ENCODE measurements around the gene KIAA1958. TPM values are rescaled to one million over a fixed set of nuclear protein-coding genes. Genes with fewer than 3 reads are reported as not detected.

Gene KIAA1958
- total RNA-seq, 1 donor from 2014 or later = 2.0 TPM

GRCh38 chr9:112640311-112640710, 153.7 kb downstream of the KIAA1958 start:
- Histone ChIP-seq H3K27ac (no peak overlapping the region), H3K4me3 (no peak overlapping the region), H3K4me1 (no peaks in the 10 kb centered on the region), H3K27me3 (no peaks in the 10 kb centered on the region), H3K9me3 (peaks cover 6 to 16% of the 10 kb centered on the region in 2 donors), H3K36me3 (peaks cover 0 to 2% of the 10 kb centered on the region in 2 donors)
- intact Hi-C loops (cut with DNase I) = no loop called here
- DNase-seq (ENCODE audit: low spot score in 2 of 2) = no peak
- TF ChIP-seq, protein P1, sequence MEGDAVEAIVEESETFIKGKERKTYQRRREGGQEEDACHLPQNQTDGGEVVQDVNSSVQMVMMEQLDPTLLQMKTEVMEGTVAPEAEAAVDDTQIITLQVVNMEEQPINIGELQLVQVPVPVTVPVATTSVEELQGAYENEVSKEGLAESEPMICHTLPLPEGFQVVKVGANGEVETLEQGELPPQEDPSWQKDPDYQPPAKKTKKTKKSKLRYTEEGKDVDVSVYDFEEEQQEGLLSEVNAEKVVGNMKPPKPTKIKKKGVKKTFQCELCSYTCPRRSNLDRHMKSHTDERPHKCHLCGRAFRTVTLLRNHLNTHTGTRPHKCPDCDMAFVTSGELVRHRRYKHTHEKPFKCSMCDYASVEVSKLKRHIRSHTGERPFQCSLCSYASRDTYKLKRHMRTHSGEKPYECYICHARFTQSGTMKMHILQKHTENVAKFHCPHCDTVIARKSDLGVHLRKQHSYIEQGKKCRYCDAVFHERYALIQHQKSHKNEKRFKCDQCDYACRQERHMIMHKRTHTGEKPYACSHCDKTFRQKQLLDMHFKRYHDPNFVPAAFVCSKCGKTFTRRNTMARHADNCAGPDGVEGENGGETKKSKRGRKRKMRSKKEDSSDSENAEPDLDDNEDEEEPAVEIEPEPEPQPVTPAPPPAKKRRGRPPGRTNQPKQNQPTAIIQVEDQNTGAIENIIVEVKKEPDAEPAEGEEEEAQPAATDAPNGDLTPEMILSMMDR (IDR thresholded peaks at IDR 0.05) = no peak

GRCh38 chr9:112642126-112642525, 155.5 kb downstream of the KIAA1958 start:
- H3K4me1 ChIP-seq = no peaks in the 10 kb centered on the region
- intact Hi-C loops (cut with DNase I) = no loop called here
- no peaks in the 10 kb centered on the region for H3K27me3 ChIP-seq
- H3K36me3 ChIP-seq = peaks cover 2 to 3% of the 10 kb centered on the region in 2 donors
- peaks cover 6 to 16% of the 10 kb centered on the region in 2 donors for H3K9me3 ChIP-seq
- H3K27ac ChIP-seq = no peak overlapping the region
- DNase-seq (ENCODE audit: low spot score in 2 of 2) = no peak
- TF ChIP-seq, protein P1 (IDR thresholded peaks at IDR 0.05) = no peak
- no peak overlapping the region for H3K4me3 ChIP-seq

- Histone ChIP-seq H3K27ac (no peak overlapping the region), H3K4me3 (no peak overlapping the region), H3K36me3 (peaks cover 3 to 16% of the 10 kb centered on the region in 2 donors), H3K9me3 (peaks cover 10 to 23% of the 10 kb centered on the region in 2 donors), H3K27me3 (no peaks in the 10 kb centered on the region), H3K4me1 (no peaks in the 10 kb centered on the region)
- intact Hi-C loops (cut with DNase I) = no loop called here
- TF ChIP-seq, protein P1 (IDR thresholded peaks at IDR 0.05) = no peak
- no peak for DNase-seq (ENCODE audit: low spot score in 2 of 2)
Observed at GRCh38 chr9:112647596-112647995, 161.0 kb downstream of the KIAA1958 start.

DNA sequence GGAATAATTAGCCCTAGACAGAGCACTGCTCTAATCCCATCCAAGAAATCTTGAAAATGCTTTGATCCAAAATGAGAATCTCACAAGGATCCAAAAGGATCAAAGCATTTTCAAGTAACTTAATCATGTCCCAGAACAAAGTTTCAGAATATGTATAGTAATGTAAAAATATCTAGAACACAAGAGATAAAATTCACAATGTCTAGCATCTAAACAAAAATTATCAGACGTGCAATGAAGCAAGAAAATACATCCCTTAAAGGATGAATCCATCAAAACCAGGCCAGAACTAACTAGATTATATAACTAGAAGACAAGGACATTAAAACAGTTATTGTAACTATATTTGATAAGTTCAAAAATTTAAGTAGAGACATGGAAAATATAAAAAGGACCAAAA, 162.0 kb downstream of the KIAA1958 start:
- TF ChIP-seq, protein P1 (IDR thresholded peaks at IDR 0.05) = no peak
- Histone ChIP-seq H3K27ac (no peak overlapping the region), H3K4me1 (no peaks in the 10 kb centered on the region), H3K9me3 (peaks cover 10 to 23% of the 10 kb centered on the region in 2 donors), H3K27me3 (no peaks in the 10 kb centered on the region), H3K4me3 (no peak overlapping the region), H3K36me3 (peaks cover 3 to 16% of the 10 kb centered on the region in 2 donors)
- no peak for DNase-seq (ENCODE audit: low spot score in 2 of 2)
- intact Hi-C loops (cut with DNase I) = no loop called here

DNA sequence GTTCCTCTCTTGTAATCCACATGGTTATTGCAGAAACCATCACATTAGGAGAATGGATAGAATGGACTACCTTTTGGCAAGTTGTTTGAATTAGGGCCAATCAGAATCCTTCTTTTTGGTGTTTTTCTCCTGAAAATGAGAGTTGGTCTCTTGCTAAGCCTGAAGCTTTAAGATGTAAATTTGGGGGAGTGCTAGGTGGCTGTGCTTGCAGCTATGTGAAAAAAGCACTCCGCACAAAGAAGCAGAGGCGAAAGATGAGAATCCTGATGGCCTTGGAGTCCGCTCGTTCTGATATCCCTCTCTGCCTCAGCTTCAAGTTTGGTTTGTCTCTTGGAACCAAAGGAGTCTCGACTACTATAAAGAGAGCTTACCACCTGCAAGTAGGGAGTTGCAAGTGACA, 167.7 kb downstream of the KIAA1958 start:
- H3K36me3 ChIP-seq = peaks cover under 1 to 1% of the 10 kb centered on the region in 2 donors
- no peaks in the 10 kb centered on the region for H3K4me1 ChIP-seq
- intact Hi-C loops (cut with DNase I) = no loop called here
- TF ChIP-seq, protein P1 (IDR thresholded peaks at IDR 0.05) = no peak
- H3K4me3 ChIP-seq = no peak overlapping the region
- peaks cover 4 to 5% of the 10 kb centered on the region in 2 donors for H3K9me3 ChIP-seq
- no peaks in the 10 kb centered on the region for H3K27me3 ChIP-seq
- DNase-seq (ENCODE audit: low spot score in 2 of 2) = no peak
- H3K27ac ChIP-seq = no peak overlapping the region

GRCh38 chr9:112655668-112656067, 169.0 kb downstream of the KIAA1958 start:
- TF ChIP-seq, protein P1 (IDR thresholded peaks at IDR 0.05) = no peak
- intact Hi-C loops (cut with DNase I) = no loop called here
- H3K27me3 ChIP-seq = no peaks in the 10 kb centered on the region
- no peak overlapping the region for H3K27ac ChIP-seq
- DNase-seq (ENCODE audit: low spot score in 2 of 2) = no peak
- peaks cover 4 to 5% of the 10 kb centered on the region in 2 donors for H3K36me3 ChIP-seq
- H3K4me3 ChIP-seq = no peak overlapping the region
- no peaks in the 10 kb centered on the region for H3K4me1 ChIP-seq
- no peaks in the 10 kb centered on the region for H3K9me3 ChIP-seq

All from ascending aorta (tissue), 2 donors.